NCI-H446 (cell line): ENCODE measurements around the gene RAB27A.
A peak's percentile ranks its signal among the peaks of the same experiment; 100 is the strongest.
"Not testable (repeated sequence)": the region's sequence is repeated elsewhere in the genome, so short reads cannot be mapped to it uniquely, and the experiment has no call there.

ENCODE experiments used
- DNase-seq, 2 experiments: peaks; one replicate each; lab custom pipeline; 2025; lab: John Stamatoyannopoulos, UW

The RAB27A gene

GRCh38 chr15:55289746-55290527, at the start of gene RAB27A:
TSS of gene RAB27A (minus strand) at chr15:55289813. CDS start at chr15:55234934, 54,879 bp downstream.
- peak; percentile 44 to 70 for DNase-seq

DNA sequence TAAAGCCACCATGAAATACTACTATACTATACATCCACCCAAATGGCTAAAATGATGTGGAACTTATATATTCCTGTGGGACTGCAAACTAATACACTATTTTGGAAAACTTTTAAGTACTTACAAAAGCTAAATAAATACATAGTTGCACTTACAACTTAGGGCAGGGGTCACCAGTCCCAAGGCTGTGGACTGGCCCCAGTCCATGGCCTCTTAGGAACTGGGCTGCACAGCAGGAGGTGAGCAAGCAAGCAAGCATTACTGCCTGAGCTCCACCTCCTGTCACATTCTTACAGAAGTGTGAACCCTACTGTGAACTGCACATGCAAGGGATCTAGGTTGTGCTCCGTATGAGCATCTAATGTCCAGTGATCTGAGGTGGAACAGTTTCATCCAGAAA, 47.5 kb upstream of the RAB27A start:
- no peak for DNase-seq

DNA sequence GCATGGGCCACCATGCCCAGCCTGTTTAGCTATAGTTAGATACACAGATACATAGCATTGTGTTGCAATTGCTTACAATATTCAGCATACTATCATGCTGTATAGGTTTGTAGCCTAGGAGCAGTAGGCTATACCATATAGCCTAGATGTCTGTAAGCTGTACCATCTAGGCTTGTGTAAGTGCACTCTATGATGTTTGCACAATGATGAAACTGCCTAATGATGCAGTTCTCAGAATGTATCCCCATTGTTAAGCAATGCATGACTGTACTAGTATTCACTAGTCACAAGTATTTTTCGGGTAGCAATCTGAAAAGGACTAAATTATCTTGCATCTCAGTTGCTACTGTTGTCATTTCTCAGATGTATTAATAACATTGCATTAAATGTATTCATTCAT, 45.4 kb upstream of the RAB27A start:
- no peak for DNase-seq

- DNase-seq, result no peak
Observed at GRCh38 chr15:55334371-55334770, 44.8 kb upstream of the RAB27A start.

GRCh38 chr15:55327387-55327786, 37.8 kb upstream of the RAB27A start:
- no peak for DNase-seq

DNA sequence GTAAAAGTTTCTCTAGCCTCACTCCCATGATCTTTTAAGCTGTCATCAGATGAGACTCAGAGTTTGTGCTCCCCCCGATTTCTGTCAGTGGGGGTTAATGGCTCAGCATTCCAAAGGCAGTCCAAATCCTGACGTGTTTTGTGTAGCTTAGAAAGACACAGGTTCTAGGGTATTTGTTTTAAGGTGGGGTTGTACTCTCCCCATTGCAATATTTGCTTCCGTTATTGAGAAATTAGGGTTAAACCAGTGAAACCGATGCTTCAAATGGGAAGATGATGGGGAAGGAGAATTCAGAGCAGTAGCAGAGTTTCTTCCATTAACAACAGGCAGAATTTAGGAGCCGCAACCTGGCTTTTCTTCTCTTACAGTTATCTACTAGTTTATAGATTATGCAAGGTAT, 32.9 kb upstream of the RAB27A start:
- no peak for DNase-seq

- no peak for DNase-seq
Observed at GRCh38 chr15:55320963-55321362, 31.4 kb upstream of the RAB27A start.

GRCh38 chr15:55320238-55320550, 30.6 kb upstream of the RAB27A start:
- DNase-seq, result no peak

GRCh38 chr15:55319537-55320237, 30.1 kb upstream of the RAB27A start:
- DNase-seq, result no peak

- peak; percentile 53 to 78 for DNase-seq
Observed at GRCh38 chr15:55318588-55319494, 29.2 kb upstream of the RAB27A start, which contains the start of the genes PIGB and PIGBOS1. TSS of gene PIGB (plus strand) at chr15:55319222. CDS start at chr15:55319251, 29 bp downstream. TSS of gene PIGBOS1 (minus strand) at chr15:55319123. CDS start at chr15:55317792, 1,331 bp downstream.

- not testable (repeated sequence) for DNase-seq
Observed at GRCh38 chr15:55302801-55303200, 13.2 kb upstream of the RAB27A start.

DNA sequence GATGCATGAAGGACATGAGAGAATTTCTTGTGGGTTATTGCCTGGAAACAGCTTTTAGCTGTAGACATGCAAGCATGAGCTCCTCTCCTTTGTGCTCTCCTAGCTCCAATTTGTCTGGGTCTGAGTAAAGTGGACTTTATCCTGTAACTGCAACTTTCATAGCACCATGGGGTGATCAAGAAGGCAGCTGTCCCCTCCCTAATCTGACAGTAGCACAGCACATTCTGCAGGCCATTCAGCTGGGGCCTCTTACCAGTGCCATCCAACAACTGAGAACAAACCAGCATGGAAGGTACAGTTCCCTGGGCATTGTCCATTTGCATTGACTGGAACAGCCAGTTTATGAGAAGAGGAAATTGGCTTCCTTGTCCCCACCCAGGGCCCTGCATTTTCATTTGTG, 7.7 kb upstream of the RAB27A start:
- DNase-seq, result no peak

- peak; percentile 44 to 76 for DNase-seq
Observed at GRCh38 chr15:55290528-55291057, 980 bp upstream of the RAB27A start.

GRCh38 chr15:55289011-55289745, 435 bp downstream of the RAB27A start:
- DNase-seq, result peak in 1 of 2 experiments; percentile 44

- DNase-seq, result no peak
Observed at GRCh38 chr15:55288006-55288717, 1.5 kb downstream of the RAB27A start.

DNA sequence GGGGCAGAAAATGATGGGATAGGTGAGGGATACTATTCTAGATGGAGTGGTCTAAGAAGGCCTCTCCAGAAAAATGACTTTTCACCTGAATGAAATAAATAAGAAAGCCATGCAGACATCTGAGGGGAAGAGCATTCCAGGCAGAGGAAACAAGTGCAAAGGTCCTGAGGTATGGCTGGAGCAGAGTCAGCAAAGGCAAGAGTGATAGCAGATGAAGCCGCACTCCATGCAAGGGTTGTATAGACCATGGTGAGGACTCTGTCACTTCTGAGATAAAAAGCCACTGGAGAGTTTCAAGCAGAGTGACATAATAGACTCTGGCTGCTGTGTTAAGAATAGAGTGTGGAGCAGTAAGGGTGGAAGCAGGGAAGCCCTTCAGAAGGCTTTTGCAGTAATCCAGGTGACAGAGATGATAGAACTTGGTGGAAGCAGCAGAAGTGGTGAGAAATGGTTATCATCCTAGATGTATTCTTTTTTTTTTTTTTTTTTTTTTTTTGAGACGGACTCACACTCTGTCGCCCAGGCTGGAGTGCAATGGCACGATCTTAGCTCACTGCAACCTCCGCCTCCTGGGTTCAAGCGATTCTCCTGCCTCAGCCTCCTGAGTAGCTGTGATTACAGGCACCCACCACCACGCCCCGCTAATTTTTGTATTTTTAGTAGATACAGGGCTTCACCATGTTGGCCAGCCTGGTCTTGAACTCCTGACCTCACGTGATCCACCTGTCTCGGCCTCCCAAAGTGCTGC, 3.0 kb downstream of the RAB27A start:
- DNase-seq, result not testable (repeated sequence)

DNA sequence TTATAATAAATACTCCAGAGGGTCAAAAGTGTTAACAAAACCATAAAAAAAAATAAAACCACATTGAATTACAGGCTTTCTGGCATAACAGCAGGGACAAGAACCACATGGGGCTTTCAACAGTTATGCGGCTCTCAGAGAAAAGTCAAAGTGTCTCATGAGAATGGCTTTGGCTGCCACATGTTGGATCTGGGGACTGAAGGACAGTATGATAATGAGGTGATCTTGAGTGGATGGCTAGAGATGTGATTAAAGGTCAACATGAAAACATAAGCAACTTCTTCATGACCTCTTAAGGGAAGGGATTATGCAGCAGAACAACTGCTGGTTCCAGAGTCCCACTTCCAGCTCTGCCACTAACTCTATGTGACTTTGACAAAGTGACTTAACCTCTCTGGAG, 5.2 kb downstream of the RAB27A start:
- no peak for DNase-seq

- no peak for DNase-seq
Observed at GRCh38 chr15:55283379-55284147, 6.0 kb downstream of the RAB27A start.

DNA sequence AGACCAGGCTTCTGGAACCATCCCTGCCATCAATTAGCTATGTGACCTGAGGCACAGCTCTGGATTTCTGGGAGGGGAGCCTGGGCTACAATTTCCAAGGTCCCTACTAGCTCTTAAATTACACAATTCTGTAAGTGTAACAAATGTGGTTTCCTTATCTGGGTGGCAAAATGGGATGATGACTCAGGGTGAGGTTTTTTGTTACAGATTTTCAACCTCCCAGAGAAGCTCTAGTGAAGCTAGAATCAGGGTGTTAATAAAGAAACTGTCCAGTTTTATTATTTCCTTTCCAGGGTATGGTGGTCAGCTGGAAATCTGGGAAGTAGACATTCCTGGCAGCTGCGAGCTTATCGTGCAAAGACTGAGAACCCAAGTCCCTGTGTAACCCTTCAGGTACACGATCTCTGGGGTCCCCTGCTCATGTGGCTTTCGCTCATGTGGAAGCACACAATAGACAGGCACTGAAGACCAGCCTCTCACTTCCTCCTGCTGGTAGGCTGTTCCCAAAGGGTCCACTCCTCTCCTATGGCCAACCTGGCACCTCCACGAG, 7.3 kb downstream of the RAB27A start:
- DNase-seq, result no peak
